ENCODE results near the gene ST3GAL3.

The ST3GAL3 gene

GRCh38 chr1:43947061-43947873 lies 239.9 kb downstream of the ST3GAL3 start:
- DNase-seq, result no peak

- no peak for DNase-seq
Observed at GRCh38 chr1:43947874-43948437, 240.6 kb downstream of the ST3GAL3 start.

- DNase-seq, result no peak
Observed at GRCh38 chr1:43949678-43950077, 242.3 kb downstream of the ST3GAL3 start.

- no peak for DNase-seq
Observed at GRCh38 chr1:43951021-43951985, 244.0 kb downstream of the ST3GAL3 start.

- peak; percentile 64 for DNase-seq
Observed at GRCh38 chr1:43952731-43953346, 245.5 kb downstream of the ST3GAL3 start.

GRCh38 chr1:43953361-43953760 lies 246.0 kb downstream of the ST3GAL3 start:
- no peak for DNase-seq

GRCh38 chr1:43954036-43954435 lies 246.7 kb downstream of the ST3GAL3 start:
- DNase-seq, result no peak

GRCh38 chr1:43956234-43956633 lies 248.9 kb downstream of the ST3GAL3 start:
- DNase-seq, result no peak

- no peak for DNase-seq
Observed at GRCh38 chr1:43957407-43958040, 250.2 kb downstream of the ST3GAL3 start.

GRCh38 chr1:43958351-43959255 lies 251.3 kb downstream of the ST3GAL3 start:
- no peak for DNase-seq

GRCh38 chr1:43960798-43961197 lies 253.5 kb downstream of the ST3GAL3 start:
- no peak for DNase-seq

GRCh38 chr1:43961692-43962091 lies 254.4 kb downstream of the ST3GAL3 start:
- no peak for DNase-seq

GRCh38 chr1:43962324-43962723 lies 255.0 kb downstream of the ST3GAL3 start:
- DNase-seq, result no peak

- DNase-seq, result no peak
Observed at GRCh38 chr1:43963006-43963405, 255.7 kb downstream of the ST3GAL3 start.

GRCh38 chr1:43963890-43964289 lies 256.6 kb downstream of the ST3GAL3 start:
- DNase-seq, result no peak

GRCh38 chr1:43965316-43965715 lies 258.0 kb downstream of the ST3GAL3 start:
- no peak for DNase-seq

GRCh38 chr1:43968348-43968948 lies 261.1 kb downstream of the ST3GAL3 start:
- no peak for DNase-seq

GRCh38 chr1:43969416-43969745 lies 262.0 kb downstream of the ST3GAL3 start:
- DNase-seq, result no peak

GRCh38 chr1:43969746-43970466 lies 262.6 kb downstream of the ST3GAL3 start, which contains the start of gene DPH2:
Gene DPH2, plus strand, starts transcription at chr1:43970010. Its CDS starts 166 bp downstream, at chr1:43970176.
- peak; percentile 98 for DNase-seq

GRCh38 chr1:43970502-43970901 lies 263.2 kb downstream of the ST3GAL3 start:
- DNase-seq, result no peak
